HEK293 (cell line): Measurements from ENCODE around the gene NAT8L.

ENCODE experiments used
- CTCF ChIA-PET: fragments of 350-600 bp; formaldehyde crosslinking; extraction: SDS; loops from one replicate; lab custom pipeline; 2021; ENCODE audit warnings: antibody characterized with exemption; lab: Yijun Ruan, JAX
- POLR2A ChIA-PET: fragments of 300-600 bp; formaldehyde crosslinking; extraction: SDS; loops from one replicate; lab custom pipeline; 2020; ENCODE audit warnings: antibody characterized with exemption, inconsistent platforms; lab: Yijun Ruan, JAX
- H3K27ac ChIP-seq: fragments of 200-500 bp; sonication (Bioruptor generic); 2 replicates; pipeline ENCODE4 v1.5.1; 2014; ENCODE audit warnings: low read depth, low read length, control low read depth, inconsistent platforms; ENCODE audit errors: extremely low read depth
- H3K36me3 ChIP-seq, 2 experiments: fragments of 200-500 bp in 1 of 2; sonication (Bioruptor generic) in 1 of 2; 1 replicate in 1 of 2; 2 replicates in 1 of 2; pipeline ENCODE4 v1.5.1; 2014 to 2017; ENCODE audit warnings: inconsistent platforms in 2 of 2, low read length in 2 of 2; ENCODE audit not compliant: control insufficient read depth in 2 of 2, insufficient read depth in 1 of 2
- H3K4me1 ChIP-seq: fragments of 200-500 bp; sonication (Bioruptor generic); 2 replicates; pipeline ENCODE4 v1.5.1; 2014; ENCODE audit warnings: mild to moderate bottlenecking, low read length, inconsistent platforms; ENCODE audit not compliant: control insufficient read depth, insufficient read depth
- H3K4me3 ChIP-seq: 2 replicates; pipeline ENCODE4 v1.5.1; 2011; ENCODE audit warnings: low read depth, mild to moderate bottlenecking, control low read depth, low read length, moderate library complexity
- H3K9me3 ChIP-seq: fragments of 200-500 bp; sonication (Bioruptor generic); 2 replicates; pipeline ENCODE4 v1.5.1; 2014; ENCODE audit warnings: low read depth, low read length, inconsistent platforms; ENCODE audit not compliant: control insufficient read depth, insufficient read depth
- HOXA7 ChIP-seq: sonication (generic); formaldehyde crosslinking; IDR thresholded peaks from 2 replicates; pipeline ENCODE4 v1.8.1; 2022; ENCODE audit warnings: missing genetic modification reagents, borderline replicate concordance
- KLF8 ChIP-seq: fragments of 450-650 bp; formaldehyde crosslinking; IDR thresholded peaks from 2 replicates; pipeline ENCODE4 v1.5.1; 2016; ENCODE audit warnings: missing biosample characterization, missing genetic modification characterization
- MZF1 ChIP-seq: fragments of 450-650 bp; formaldehyde crosslinking; IDR thresholded peaks from 2 replicates; pipeline ENCODE4 v1.5.1; 2017; ENCODE audit warnings: missing biosample characterization, missing genetic modification characterization, borderline replicate concordance
- SALL2 ChIP-seq: fragments of 450-650 bp; formaldehyde crosslinking; IDR thresholded peaks from 2 replicates; pipeline ENCODE4 v1.5.0; 2017; ENCODE audit warnings: missing biosample characterization, mild to moderate bottlenecking, missing genetic modification characterization, borderline replicate concordance
- SCRT1 ChIP-seq: fragments of 450-650 bp; formaldehyde crosslinking; IDR thresholded peaks from 2 replicates; pipeline ENCODE4 v1.5.1; 2016; ENCODE audit warnings: missing biosample characterization, missing genetic modification characterization, borderline replicate concordance
- ZBTB20 ChIP-seq: fragments of 450-650 bp; formaldehyde crosslinking; IDR thresholded peaks from 2 replicates; pipeline ENCODE4 v1.5.1; 2016; ENCODE audit warnings: missing biosample characterization, missing genetic modification characterization
- ZNF10 ChIP-seq: fragments of 450-650 bp; formaldehyde crosslinking; IDR thresholded peaks from 2 replicates; pipeline ENCODE4 v1.5.1; 2017; ENCODE audit warnings: missing biosample characterization, missing genetic modification characterization
- ZNF114 ChIP-seq: fragments of 450-650 bp; formaldehyde crosslinking; IDR thresholded peaks from 2 replicates; pipeline ENCODE4 v1.5.0; 2017; ENCODE audit warnings: missing biosample characterization, missing genetic modification characterization
- ZNF140 ChIP-seq: fragments of 450-650 bp; formaldehyde crosslinking; IDR thresholded peaks from 2 replicates; pipeline ENCODE4 v1.5.1; 2016; ENCODE audit warnings: missing biosample characterization, missing genetic modification characterization
- ZNF148 ChIP-seq: fragments of 450-650 bp; formaldehyde crosslinking; IDR thresholded peaks from 2 replicates; pipeline ENCODE4 v1.5.0; 2017; ENCODE audit warnings: missing biosample characterization, missing genetic modification characterization, borderline replicate concordance
- ZNF174 ChIP-seq: fragments of 450-650 bp; formaldehyde crosslinking; IDR thresholded peaks from 2 replicates; pipeline ENCODE4 v1.5.0; 2017; ENCODE audit warnings: missing biosample characterization, mild to moderate bottlenecking, missing genetic modification characterization
- ZNF23 ChIP-seq: fragments of 450-650 bp; formaldehyde crosslinking; IDR thresholded peaks from 2 replicates; pipeline ENCODE4 v1.5.1; 2016; ENCODE audit warnings: missing biosample characterization, missing genetic modification characterization, borderline replicate concordance
- ZNF324 ChIP-seq: fragments of 450-650 bp; formaldehyde crosslinking; IDR thresholded peaks from 2 replicates; pipeline ENCODE4 v1.5.1; 2016; ENCODE audit warnings: missing biosample characterization, missing genetic modification characterization
- ZNF335 ChIP-seq: fragments of 450-650 bp; formaldehyde crosslinking; conservative IDR thresholded peaks from 2 replicates; pipeline ENCODE4 v1.5.1; 2016; ENCODE audit warnings: missing biosample characterization, missing genetic modification characterization
- ZNF394 ChIP-seq: fragments of 450-650 bp; formaldehyde crosslinking; IDR thresholded peaks from 2 replicates; pipeline ENCODE4 v1.5.1; 2016; ENCODE audit warnings: missing biosample characterization, missing genetic modification characterization, mild to moderate bottlenecking, moderate library complexity, borderline replicate concordance
- ZNF558 ChIP-seq: fragments of 450-650 bp; formaldehyde crosslinking; IDR thresholded peaks from 2 replicates; pipeline ENCODE4 v1.5.1; 2016; ENCODE audit warnings: missing biosample characterization, missing genetic modification characterization
- ZNF707 ChIP-seq: fragments of 450-650 bp; formaldehyde crosslinking; IDR thresholded peaks from 2 replicates; pipeline ENCODE4 v1.5.1; 2016; ENCODE audit warnings: missing biosample characterization, missing genetic modification characterization
- ZNF768 ChIP-seq: fragments of 450-650 bp; formaldehyde crosslinking; IDR thresholded peaks from 2 replicates; pipeline ENCODE4 v1.5.1; 2018; ENCODE audit warnings: missing biosample characterization, mild to moderate bottlenecking, missing genetic modification characterization
- ZNF843 ChIP-seq: fragments of 450-650 bp; formaldehyde crosslinking; IDR thresholded peaks from 2 replicates; pipeline ENCODE4 v1.5.1; 2016; ENCODE audit warnings: missing biosample characterization, missing genetic modification characterization
- TF ChIP-seq, protein P1 (sequence below): fragments of 450-650 bp; formaldehyde crosslinking; optimal IDR thresholded peaks from 2 replicates; pipeline ENCODE3; 2016; ENCODE audit warnings: missing biosample characterization, mild to moderate bottlenecking, missing genetic modification characterization

The NAT8L gene

DNA sequence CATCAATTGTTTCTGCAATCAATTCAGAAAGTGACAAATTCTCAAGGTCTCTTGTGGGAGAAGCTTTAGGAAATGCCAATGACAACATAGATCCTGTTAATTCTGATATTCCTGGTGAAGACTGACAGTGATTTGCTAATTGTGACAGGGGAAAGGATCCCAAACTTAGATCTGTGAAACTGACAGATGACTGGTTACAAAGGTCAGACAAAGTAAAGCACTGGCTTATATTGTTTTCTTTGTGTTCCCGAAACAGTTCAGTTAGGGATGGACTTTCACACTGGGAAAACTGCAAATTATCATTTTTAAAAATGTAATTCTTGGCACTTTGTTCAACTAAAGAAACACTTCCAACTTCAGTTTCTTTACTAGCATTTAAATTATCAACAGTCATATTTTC lies 30.1 kb downstream of the NAT8L start:
- Histone ChIP-seq H3K4me3 (no peak overlapping the region), H3K27ac (no peak overlapping the region)
- CTCF ChIA-PET = no interaction called here
- no peak for TF ChIP-seq ZNF148 (tag by site-specific recombination)
- no peak for TF ChIP-seq KLF8 (tag by site-specific recombination)
- TF ChIP-seq ZNF10 (tag by site-specific recombination) = no peak
- TF ChIP-seq, all 188 proteins: peak for 0
- Histone ChIP-seq H3K4me1 (no peaks in the 10 kb centered on the region), H3K36me3 (peaks cover 0 to 7% of the 10 kb centered on the region in 2 experiments; a peak in 1 of 3 replicates), H3K9me3 (no peaks in the 10 kb centered on the region)
- POLR2A ChIA-PET = no interaction called here

GRCh38 chr4:2090642-2091041 lies 31.5 kb downstream of the NAT8L start:
- Histone ChIP-seq H3K36me3 (peaks cover 0 to 7% of the 10 kb centered on the region in 2 experiments; a peak in 1 of 3 replicates), H3K27ac (no peak overlapping the region), H3K4me3 (no peak overlapping the region), H3K9me3 (no peaks in the 10 kb centered on the region), H3K4me1 (no peaks in the 10 kb centered on the region)
- ChIA-PET POLR2A (no interaction called here), CTCF (interaction anchor here (0.6 kb wide), 1 partner anchor 67 kb away, joined by 3 read pairs; no protein-coding TSS in a partner anchor)
- TF ChIP-seq ZNF707 (tag by site-specific recombination) (no peak), ZBTB20 (tag by site-specific recombination) (no peak), ZNF23 (tag by site-specific recombination) (no peak)

GRCh38 chr4:2091990-2092668 lies 33.0 kb downstream of the NAT8L start:
- H3K9me3 ChIP-seq = no peaks in the 10 kb centered on the region
- ChIA-PET POLR2A (no interaction called here), CTCF (no interaction called here)
- TF ChIP-seq ZNF140 (tag by site-specific recombination) (no peak), ZNF174 (tag by site-specific recombination) (no peak), MZF1 (tag by site-specific recombination) (no peak), SCRT1 (tag by site-specific recombination) (no peak), ZNF768 (tag by site-specific recombination) (no peak), HOXA7 (no peak), SALL2 (tag by site-specific recombination) (no peak), ZNF843 (no peak), ZNF324 (tag by site-specific recombination) (no peak), ZNF394 (tag by site-specific recombination) (no peak), ZNF335 (no peak), KLF8 (tag by site-specific recombination) (no peak), ZNF558 (tag by site-specific recombination) (no peak), ZNF114 (tag by site-specific recombination) (no peak)
- TF ChIP-seq, protein P1, sequence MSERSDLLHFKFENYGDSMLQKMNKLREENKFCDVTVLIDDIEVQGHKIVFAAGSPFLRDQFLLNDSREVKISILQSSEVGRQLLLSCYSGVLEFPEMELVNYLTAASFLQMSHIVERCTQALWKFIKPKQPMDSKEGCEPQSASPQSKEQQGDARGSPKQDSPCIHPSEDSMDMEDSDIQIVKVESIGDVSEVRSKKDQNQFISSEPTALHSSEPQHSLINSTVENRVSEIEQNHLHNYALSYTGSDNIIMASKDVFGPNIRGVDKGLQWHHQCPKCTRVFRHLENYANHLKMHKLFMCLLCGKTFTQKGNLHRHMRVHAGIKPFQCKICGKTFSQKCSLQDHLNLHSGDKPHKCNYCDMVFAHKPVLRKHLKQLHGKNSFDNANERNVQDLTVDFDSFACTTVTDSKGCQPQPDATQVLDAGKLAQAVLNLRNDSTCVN (tag by site-specific recombination) = no peak
- TF ChIP-seq, all 188 proteins: peak for 0
- H3K4me1 ChIP-seq = no peaks in the 10 kb centered on the region
- H3K36me3 ChIP-seq = peaks cover 0 to 8% of the 10 kb centered on the region in 2 experiments; a peak in 1 of 3 replicates
- no peak overlapping the region for H3K4me3 ChIP-seq
- no peak overlapping the region for H3K27ac ChIP-seq
